HCT116 (cell line): ENCODE data around the gene EMP2. TPM values are rescaled to one million over a fixed set of nuclear protein-coding genes. Genes with fewer than 3 reads are reported as not detected.

Experiments used
- ATAC-seq: fragments of 200-7000 bp; cut with Tn5 transposase; 2 replicates; pipeline ENCODE4 v1.9.1; 2020; ENCODE audit warnings: mild to moderate bottlenecking, moderate library complexity
- BruUV-seq: library from RNA; stranded (reverse); fragments of 400-500 nt; replicated peaks from 2 replicates; lab custom pipeline; 2021; lab: Mats Ljungman, UMichigan
- CTCF ChIA-PET: fragments of 300-600 bp; sonication (Branson Sonifier 250); formaldehyde crosslinking; loops from one replicate; lab custom pipeline; 2021; ENCODE audit warnings: antibody characterized with exemption; lab: Charles Lee
- POLR2A ChIA-PET: fragments of 300-600, 350-600 bp; sonication (Branson Sonifier 250); formaldehyde crosslinking; loops from one replicate; lab custom pipeline; 2021; ENCODE audit warnings: antibody characterized with exemption; lab: Charles Lee
- RAD21 ChIA-PET, 2 experiments: fragments of 300-600 bp; sonication (Branson Sonifier 250); formaldehyde crosslinking; loops; one replicate each; lab custom pipeline; 2023; ENCODE audit warnings: low total read pairs in 2 of 2; ENCODE audit not compliant: uncharacterized antibody in 2 of 2, unreplicated experiment in 2 of 2, low non-redundant PET in 1 of 2; lab: Charles Lee
- DNase-seq: peaks from one replicate; pipeline ENCODE4 v3.0.0-alpha.2; 2010; ENCODE audit warnings: low read depth, low spot score
- H2AFZ ChIP-seq: fragments of 200-600 bp; shearing (Covaris generic), sonication (generic); 2 replicates; pipeline ENCODE4 v1.6.1; 2017; ENCODE audit warnings: low read depth, mixed run types, mixed read lengths, antibody characterized with exemption, low read length; ENCODE audit not compliant: poor library complexity, severe bottlenecking
- H3K27ac ChIP-seq: 2 replicates; pipeline ENCODE4 v1.5.1; 2012; ENCODE audit warnings: low read depth, low read length
- H3K27me3 ChIP-seq: fragments of 200-600 bp; sonication (generic); 2 replicates; pipeline ENCODE4 v1.6.1; 2016; ENCODE audit warnings: mixed run types, low read length, mixed read lengths; ENCODE audit not compliant: insufficient read depth
- H3K36me3 ChIP-seq, 2 experiments: fragments of 200-500 bp in 1 of 2; fragments of 200-600 bp in 1 of 2; sonication (Bioruptor generic) in 1 of 2; sonication (generic) in 1 of 2; 2 replicates each; pipeline versions ENCODE4 v1.5.1 to v1.6.1; 2014 to 2016; ENCODE audit warnings: low read length in 2 of 2, inconsistent platforms in 1 of 2, mixed read lengths in 1 of 2, mixed run types in 1 of 2; ENCODE audit not compliant: insufficient read depth in 2 of 2, control insufficient read depth in 1 of 2
- H3K4me1 ChIP-seq, 2 experiments: fragments of 200-600 bp in 1 of 2; sonication (generic) in 1 of 2; 2 replicates each; pipeline versions ENCODE4 v1.5.1 to v1.6.1; 2012 to 2017; ENCODE audit warnings: low read length in 2 of 2, inconsistent platforms in 1 of 2, mild to moderate bottlenecking in 1 of 2, mixed read lengths in 1 of 2, mixed run types in 1 of 2, moderate library complexity in 1 of 2; ENCODE audit not compliant: insufficient read depth in 2 of 2, control insufficient read depth in 1 of 2
- H3K4me2 ChIP-seq: fragments of 200-600 bp; sonication (generic); 2 replicates; pipeline ENCODE4 v1.6.1; 2017; ENCODE audit warnings: mixed run types, low read length, mixed read lengths
- H3K4me3 ChIP-seq, 2 experiments: fragments of 200-600 bp in 1 of 2; sonication (generic) in 1 of 2; replicated peaks in 1 of 2; 2 replicates each; pipeline ENCODE4 v1.5.1; 2011 to 2016; ENCODE audit warnings: low read length in 2 of 2, control low read depth in 1 of 2, low read depth in 1 of 2, mild to moderate bottlenecking in 1 of 2, mixed read lengths in 1 of 2, mixed run types in 1 of 2
- H3K79me2 ChIP-seq: fragments of 200-600 bp; sonication (generic); 2 replicates; pipeline ENCODE4 v1.6.1; 2017; ENCODE audit warnings: mild to moderate bottlenecking, mixed run types, low read length, moderate library complexity, mixed read lengths; ENCODE audit not compliant: insufficient read depth
- H3K9ac ChIP-seq: fragments of 200-600 bp; sonication (generic); 2 replicates; pipeline ENCODE4 v1.6.1; 2016; ENCODE audit warnings: low read length, mixed read lengths
- H3K9me2 ChIP-seq: fragments of 200-600 bp; sonication (generic), shearing (Covaris generic); 2 replicates; pipeline ENCODE4 v1.6.1; 2017; ENCODE audit warnings: mixed run types, mild to moderate bottlenecking, moderate library complexity; ENCODE audit not compliant: insufficient read depth
- H3K9me3 ChIP-seq, 2 experiments: fragments of 200-500 bp in 1 of 2; fragments of 200-600 bp in 1 of 2; sonication (Bioruptor generic) in 1 of 2; sonication (generic) in 1 of 2; 2 replicates each; pipeline ENCODE4 v1.6.1; 2014 to 2017; ENCODE audit warnings: low read length in 2 of 2, mixed read lengths in 2 of 2, inconsistent platforms in 1 of 2, low read depth in 1 of 2, mild to moderate bottlenecking in 1 of 2, mixed run types in 1 of 2, moderate library complexity in 1 of 2; ENCODE audit not compliant: control insufficient read depth in 1 of 2, insufficient read depth in 1 of 2
- H4K20me1 ChIP-seq: fragments of 200-600 bp; sonication (generic), shearing (Covaris generic); 2 replicates; pipeline ENCODE4 v1.6.1; 2017; ENCODE audit warnings: mixed run types, mild to moderate bottlenecking, moderate library complexity; ENCODE audit not compliant: insufficient read depth
- EZH2 ChIP-seq: fragments of 200-600 bp; sonication (generic); IDR thresholded peaks from 2 replicates; pipeline ENCODE4 v1.6.1; 2017; ENCODE audit warnings: antibody characterized with exemption, mixed run types
- EZH2phosphoT487 ChIP-seq: fragments of 200-600 bp; IDR thresholded peaks from 2 replicates; pipeline ENCODE4 v1.6.1; 2018; ENCODE audit warnings: antibody characterized with exemption, borderline replicate concordance
- FOSL1 ChIP-seq: IDR thresholded peaks from 2 replicates; pipeline ENCODE4 v1.6.1; 2012; ENCODE audit warnings: low read depth
- JUND ChIP-seq: IDR thresholded peaks from 2 replicates; pipeline ENCODE4 v1.6.1; 2012
- POLR2A ChIP-seq: IDR thresholded peaks from 2 replicates; pipeline ENCODE4 v1.7.0; 2011; ENCODE audit warnings: borderline replicate concordance; ENCODE audit not compliant: insufficient read depth, insufficient read length; ENCODE audit errors: extremely low read depth
- SRF ChIP-seq: IDR thresholded peaks from 2 replicates; pipeline ENCODE4 v1.6.1; 2012; ENCODE audit warnings: low read depth
- ZNF274 ChIP-seq: fragments of 200-500 bp; sonication (Bioruptor generic); IDR thresholded peaks from 2 replicates; pipeline ENCODE4 v1.6.1; 2014; ENCODE audit warnings: mild to moderate bottlenecking, low read depth, low read length, inconsistent platforms
- intact Hi-C: fragments of 100-400 bp; cut with micrococcal nuclease; formaldehyde crosslinking; loops from 2 replicates; pipeline ENCODE4 v1.10.0; 2022
- total RNA-seq: library from RNA; stranded (reverse); gene quantifications from one replicate; pipeline ENCODE4 v1.2.1, GENCODE V29; 2021; ENCODE audit not compliant: unreplicated experiment
- TF ChIP-seq, protein P1 (sequence below): IDR thresholded peaks from 2 replicates; pipeline ENCODE4 v1.6.1; 2012
- TF ChIP-seq, protein P2 (sequence below): IDR thresholded peaks from 2 replicates; pipeline ENCODE4 v1.6.1; 2011; ENCODE audit warnings: mild to moderate bottlenecking, low read length, moderate library complexity; ENCODE audit not compliant: insufficient replicate concordance; ENCODE audit errors: extremely low read depth

EMP2 gene
- total RNA-seq, 1 experiment from 2014 or later, result 32.6 TPM

DNA sequence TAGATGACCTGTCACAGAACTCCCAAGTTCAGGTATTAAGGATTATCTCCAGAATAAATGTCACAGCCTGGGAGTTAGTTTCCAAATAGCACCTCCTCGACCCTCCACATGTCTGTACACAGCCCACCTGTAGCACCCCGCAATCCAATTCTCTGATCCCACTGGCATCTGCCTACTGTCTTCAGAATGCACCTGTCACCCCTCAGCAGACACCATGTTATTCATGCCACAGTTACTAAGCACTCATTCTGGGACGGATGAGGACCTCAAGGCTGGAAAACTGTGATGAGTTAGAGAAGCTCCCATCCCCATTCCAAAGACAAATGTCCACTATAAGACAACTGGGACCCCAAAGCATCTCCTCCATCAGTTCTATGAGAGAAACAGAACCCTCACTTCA is 7.8 kb downstream of the EMP2 start:
- no peaks in the 10 kb centered on the region for H3K9me2 ChIP-seq
- no peaks in the 10 kb centered on the region for H3K27me3 ChIP-seq
- no peaks in the 10 kb centered on the region for H4K20me1 ChIP-seq
- RAD21 ChIA-PET, result no interaction called here
- CTCF ChIA-PET, result no interaction called here
- H3K9ac ChIP-seq, result no peak overlapping the region
- DNase-seq (no peak), ATAC-seq (no peak)
- H3K4me1 ChIP-seq, result peaks cover 11 to 14% of the 10 kb centered on the region in 2 experiments
- H2AFZ ChIP-seq, result no peak overlapping the region
- no peaks in the 10 kb centered on the region for H3K36me3 ChIP-seq
- TF ChIP-seq, protein P1, sequence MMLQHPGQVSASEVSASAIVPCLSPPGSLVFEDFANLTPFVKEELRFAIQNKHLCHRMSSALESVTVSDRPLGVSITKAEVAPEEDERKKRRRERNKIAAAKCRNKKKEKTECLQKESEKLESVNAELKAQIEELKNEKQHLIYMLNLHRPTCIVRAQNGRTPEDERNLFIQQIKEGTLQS, result no peak
- TF ChIP-seq SRF, result no peak
- no peak overlapping the region for H3K4me2 ChIP-seq
- no peak overlapping the region for H3K4me3 ChIP-seq
- no peaks in the 10 kb centered on the region for H3K9me3 ChIP-seq
- BruUV-seq, result no TSS peak
- intact Hi-C loops, result no loop called here
- no peak overlapping the region for H3K27ac ChIP-seq
- POLR2A ChIA-PET, result no interaction called here
- H3K79me2 ChIP-seq, result peaks cover 14% of the 10 kb centered on the region; the same call in 1 of the 2 replicates

DNA sequence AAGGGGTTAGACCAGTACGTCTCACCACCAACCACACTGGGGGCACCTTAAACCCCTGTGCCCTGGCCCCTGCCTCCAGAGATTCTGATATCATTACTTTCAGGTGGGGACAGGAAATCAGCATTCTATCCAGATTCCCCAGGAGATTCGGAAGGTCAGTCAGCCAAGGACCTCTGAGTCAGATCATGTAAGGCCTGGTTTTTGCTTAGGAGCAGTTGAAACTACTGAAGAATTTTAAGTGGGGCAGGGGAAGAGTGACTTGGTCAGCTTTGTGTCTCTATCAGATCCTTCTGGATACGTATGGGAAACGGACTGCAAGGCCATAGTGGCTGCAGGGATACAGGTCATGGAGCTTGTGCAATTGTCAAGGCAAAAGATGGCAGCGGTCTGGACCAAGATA is 9.0 kb downstream of the EMP2 start:
- no TSS peak for BruUV-seq
- RAD21 ChIA-PET, result no interaction called here
- Histone ChIP-seq H2AFZ (no peak overlapping the region), H3K4me2 (no peak overlapping the region), H3K9me3 (no peaks in the 10 kb centered on the region), H4K20me1 (no peaks in the 10 kb centered on the region), H3K79me2 (peaks cover 14% of the 10 kb centered on the region; the same call in 1 of the 2 replicates), H3K36me3 (no peaks in the 10 kb centered on the region), H3K9ac (no peak overlapping the region), H3K27ac (no peak overlapping the region), H3K4me1 (peaks cover 0 to 2% of the 10 kb centered on the region in 2 experiments; a peak in 1 of 4 replicates), H3K4me3 (no peak overlapping the region), H3K9me2 (no peaks in the 10 kb centered on the region), H3K27me3 (no peaks in the 10 kb centered on the region)
- DNase-seq, result no peak
- POLR2A ChIA-PET, result no interaction called here
- TF ChIP-seq POLR2A, result no peak
- TF ChIP-seq ZNF274, result no peak
- TF ChIP-seq JUND, result no peak
- no peak for TF ChIP-seq EZH2phosphoT487
- no peak for TF ChIP-seq FOSL1
- TF ChIP-seq, protein P2, sequence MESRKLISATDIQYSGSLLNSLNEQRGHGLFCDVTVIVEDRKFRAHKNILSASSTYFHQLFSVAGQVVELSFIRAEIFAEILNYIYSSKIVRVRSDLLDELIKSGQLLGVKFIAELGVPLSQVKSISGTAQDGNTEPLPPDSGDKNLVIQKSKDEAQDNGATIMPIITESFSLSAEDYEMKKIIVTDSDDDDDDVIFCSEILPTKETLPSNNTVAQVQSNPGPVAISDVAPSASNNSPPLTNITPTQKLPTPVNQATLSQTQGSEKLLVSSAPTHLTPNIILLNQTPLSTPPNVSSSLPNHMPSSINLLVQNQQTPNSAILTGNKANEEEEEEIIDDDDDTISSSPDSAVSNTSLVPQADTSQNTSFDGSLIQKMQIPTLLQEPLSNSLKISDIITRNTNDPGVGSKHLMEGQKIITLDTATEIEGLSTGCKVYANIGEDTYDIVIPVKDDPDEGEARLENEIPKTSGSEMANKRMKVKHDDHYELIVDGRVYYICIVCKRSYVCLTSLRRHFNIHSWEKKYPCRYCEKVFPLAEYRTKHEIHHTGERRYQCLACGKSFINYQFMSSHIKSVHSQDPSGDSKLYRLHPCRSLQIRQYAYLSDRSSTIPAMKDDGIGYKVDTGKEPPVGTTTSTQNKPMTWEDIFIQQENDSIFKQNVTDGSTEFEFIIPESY, result no peak
- no peak for TF ChIP-seq EZH2
- ATAC-seq, result no peak
- CTCF ChIA-PET, result no interaction called here
- intact Hi-C loops, result no loop called here
